WERI-Rb-1 (cell line): ENCODE data around the gene AFAP1.

ENCODE experiments used
- DNase-seq: peaks from one replicate; pipeline ENCODE4 v3.0.0-alpha.2; 2020
- H3K27ac ChIP-seq: fragments of 250-450 bp; sonication (Bioruptor Pico); 2 replicates; pipeline ENCODE4 v1.5.1; 2020; ENCODE audit warnings: mild to moderate bottlenecking, moderate library complexity
- H3K27me3 ChIP-seq: fragments of 250-450 bp; sonication (Bioruptor Pico); 2 replicates; pipeline ENCODE4 v1.5.1; 2021; ENCODE audit warnings: mild to moderate bottlenecking, low read depth, moderate library complexity; ENCODE audit not compliant: insufficient read depth, severe bottlenecking
- H3K36me3 ChIP-seq: fragments of 250-450 bp; sonication (Bioruptor Pico); 2 replicates; pipeline ENCODE4 v1.5.1; 2020; ENCODE audit warnings: mild to moderate bottlenecking, moderate library complexity
- H3K4me3 ChIP-seq: 2 replicates; pipeline ENCODE4 v1.5.1; 2011; ENCODE audit warnings: low read depth, mild to moderate bottlenecking, control low read depth, low read length
- H3K9me3 ChIP-seq: fragments of 250-450 bp; sonication (Bioruptor Pico); 2 replicates; pipeline ENCODE4 v1.5.1; 2021; ENCODE audit warnings: mild to moderate bottlenecking, moderate library complexity; ENCODE audit not compliant: severe bottlenecking
- TF ChIP-seq, protein P1 (sequence below): IDR thresholded peaks from 2 replicates; pipeline ENCODE4 v1.5.1; 2011; ENCODE audit warnings: low read depth, mild to moderate bottlenecking, control low read depth, inconsistent platforms, low read length

The AFAP1 gene

DNA sequence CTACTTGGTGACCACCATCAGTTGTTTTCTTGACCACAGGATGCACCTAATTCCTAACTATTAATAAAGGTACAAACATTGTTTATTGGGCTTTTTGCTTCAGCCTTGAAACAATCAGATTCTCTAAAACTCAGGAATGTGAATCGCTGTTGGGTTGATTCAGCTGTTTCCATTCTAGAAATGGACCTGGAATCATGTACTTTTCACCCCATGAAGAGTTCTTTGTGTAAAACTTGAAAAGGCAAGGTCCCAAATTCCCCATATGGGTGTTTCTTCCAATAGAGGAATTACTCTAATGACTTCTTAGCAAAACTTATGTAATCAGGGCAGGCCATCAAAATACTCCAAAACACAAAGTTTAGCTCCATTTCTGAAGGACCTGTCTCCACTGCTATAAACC lies 7.4 kb downstream of the AFAP1 start:
- Histone ChIP-seq H3K36me3 (peaks cover 4% of the 10 kb centered on the region; the same call in 1 of the 2 replicates), H3K9me3 (no peaks in the 10 kb centered on the region), H3K27me3 (no peaks in the 10 kb centered on the region), H3K27ac (no peak overlapping the region), H3K4me3 (no peak overlapping the region)
- TF ChIP-seq, protein P1, sequence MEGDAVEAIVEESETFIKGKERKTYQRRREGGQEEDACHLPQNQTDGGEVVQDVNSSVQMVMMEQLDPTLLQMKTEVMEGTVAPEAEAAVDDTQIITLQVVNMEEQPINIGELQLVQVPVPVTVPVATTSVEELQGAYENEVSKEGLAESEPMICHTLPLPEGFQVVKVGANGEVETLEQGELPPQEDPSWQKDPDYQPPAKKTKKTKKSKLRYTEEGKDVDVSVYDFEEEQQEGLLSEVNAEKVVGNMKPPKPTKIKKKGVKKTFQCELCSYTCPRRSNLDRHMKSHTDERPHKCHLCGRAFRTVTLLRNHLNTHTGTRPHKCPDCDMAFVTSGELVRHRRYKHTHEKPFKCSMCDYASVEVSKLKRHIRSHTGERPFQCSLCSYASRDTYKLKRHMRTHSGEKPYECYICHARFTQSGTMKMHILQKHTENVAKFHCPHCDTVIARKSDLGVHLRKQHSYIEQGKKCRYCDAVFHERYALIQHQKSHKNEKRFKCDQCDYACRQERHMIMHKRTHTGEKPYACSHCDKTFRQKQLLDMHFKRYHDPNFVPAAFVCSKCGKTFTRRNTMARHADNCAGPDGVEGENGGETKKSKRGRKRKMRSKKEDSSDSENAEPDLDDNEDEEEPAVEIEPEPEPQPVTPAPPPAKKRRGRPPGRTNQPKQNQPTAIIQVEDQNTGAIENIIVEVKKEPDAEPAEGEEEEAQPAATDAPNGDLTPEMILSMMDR = no peak
- DNase-seq = no peak

DNA sequence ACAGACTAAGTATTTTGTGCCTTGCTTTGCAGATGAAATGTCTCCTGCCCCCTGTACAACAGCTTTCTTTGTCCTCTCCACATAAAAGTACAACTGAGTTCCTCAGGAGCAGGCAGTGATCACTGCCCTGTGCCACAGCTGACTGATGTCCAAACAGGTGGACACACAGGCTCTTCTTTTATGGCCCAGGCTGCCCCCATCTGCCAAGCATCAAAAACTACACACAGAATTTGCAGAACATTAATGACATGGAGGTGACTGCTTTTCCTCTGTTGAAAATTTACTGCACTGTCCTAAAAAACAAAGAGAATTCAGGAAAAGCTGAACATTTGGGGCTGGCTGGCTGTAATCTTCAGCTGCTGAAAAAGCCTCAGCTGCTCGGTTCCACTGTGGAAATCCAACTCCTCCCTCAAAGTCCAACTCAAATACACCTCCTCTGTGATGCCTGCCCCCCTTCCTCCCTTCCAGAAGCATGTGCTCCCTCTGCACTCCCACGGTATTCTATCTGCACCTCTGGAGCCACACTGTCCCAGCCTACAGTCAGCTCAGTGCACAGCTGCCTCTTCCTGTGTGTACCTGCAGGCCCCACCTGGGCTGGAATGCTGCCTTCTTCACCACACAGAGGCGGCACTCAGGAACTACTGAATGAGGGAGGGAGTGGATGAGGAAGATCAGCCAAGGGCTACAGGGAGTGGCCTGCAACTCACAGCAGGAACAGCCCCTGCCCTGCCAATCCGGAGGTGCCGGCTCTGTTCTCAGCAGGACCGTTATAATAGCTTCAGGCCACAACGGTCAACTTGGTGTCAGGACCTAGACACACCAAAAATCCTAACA lies 10.3 kb downstream of the AFAP1 start:
- Histone ChIP-seq H3K9me3 (no peaks in the 10 kb centered on the region), H3K4me3 (no peak overlapping the region), H3K27ac (no peak overlapping the region), H3K36me3 (peaks cover 4% of the 10 kb centered on the region; the same call in 1 of the 2 replicates), H3K27me3 (no peaks in the 10 kb centered on the region)
- TF ChIP-seq, protein P1 = peak; percentile 71
- peak; percentile 73 for DNase-seq

DNA sequence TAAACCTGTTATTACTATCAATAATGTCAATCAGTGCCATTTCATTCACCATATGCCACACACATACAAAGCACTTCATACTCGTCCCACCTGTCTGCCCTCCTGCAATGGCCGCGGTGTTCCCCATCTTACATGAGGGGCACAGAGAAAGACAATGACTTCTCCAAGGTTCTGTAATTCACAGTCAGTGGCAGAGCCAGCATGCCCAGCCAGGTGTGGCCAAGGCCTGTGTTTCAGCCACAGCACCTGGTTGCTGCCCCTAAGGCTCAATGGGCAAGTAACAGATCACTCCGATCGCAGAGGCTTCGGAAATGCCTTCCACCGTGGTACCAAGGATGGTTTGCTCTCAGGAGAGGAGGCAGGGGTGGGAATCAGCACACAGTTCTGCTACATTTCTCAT lies 10.9 kb downstream of the AFAP1 start:
- H3K4me3 ChIP-seq = no peak overlapping the region
- H3K27me3 ChIP-seq = no peaks in the 10 kb centered on the region
- H3K27ac ChIP-seq = no peak overlapping the region
- H3K9me3 ChIP-seq = no peaks in the 10 kb centered on the region
- H3K36me3 ChIP-seq = peaks cover 2% of the 10 kb centered on the region; the same call in 1 of the 2 replicates
- no peak for DNase-seq
- TF ChIP-seq, protein P1 = no peak

DNA sequence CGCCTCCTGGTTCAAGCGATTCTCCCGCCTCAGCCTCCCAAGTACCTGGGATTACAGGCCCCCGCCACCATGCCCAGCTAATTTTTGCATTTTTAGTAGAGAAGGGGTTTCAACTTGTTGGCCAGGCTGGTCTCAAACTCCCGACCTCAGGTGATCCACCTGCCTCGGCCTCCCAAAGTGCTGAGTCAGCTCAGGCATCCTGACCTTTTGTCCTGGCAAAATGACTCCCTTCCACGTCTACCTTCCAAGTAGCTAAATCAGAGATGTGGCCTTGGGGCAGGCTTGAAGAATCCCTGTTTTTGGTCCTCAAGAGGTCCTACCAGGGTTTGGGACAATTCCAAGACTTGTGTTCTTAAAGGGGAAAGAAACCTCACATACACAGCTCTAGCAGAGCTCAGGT lies 12.8 kb downstream of the AFAP1 start:
- Histone ChIP-seq H3K27me3 (no peaks in the 10 kb centered on the region), H3K27ac (no peak overlapping the region), H3K36me3 (no peaks in the 10 kb centered on the region), H3K4me3 (no peak overlapping the region), H3K9me3 (no peaks in the 10 kb centered on the region)
- no peak for DNase-seq
- TF ChIP-seq, protein P1 = no peak

DNA sequence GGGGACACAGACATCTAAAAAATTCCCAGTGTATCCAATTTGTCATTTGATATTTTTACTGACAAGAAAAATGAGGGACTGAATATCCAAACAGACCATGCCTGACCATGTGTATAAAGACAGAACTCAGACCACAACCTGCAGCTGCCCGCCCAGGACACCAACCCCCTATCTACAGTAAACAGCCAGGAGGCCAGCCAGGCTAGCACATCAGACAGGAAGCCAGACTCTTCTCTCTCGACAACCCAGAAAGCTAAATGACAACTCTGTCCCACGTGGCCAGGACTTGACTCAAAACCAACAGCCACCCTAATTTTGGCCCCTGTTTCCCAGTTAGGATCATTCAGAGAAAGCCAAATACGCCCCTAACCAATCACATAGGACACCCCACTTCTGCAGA lies 15.1 kb downstream of the AFAP1 start:
- no peaks in the 10 kb centered on the region for H3K27me3 ChIP-seq
- DNase-seq = no peak
- H3K36me3 ChIP-seq = no peaks in the 10 kb centered on the region
- TF ChIP-seq, protein P1 = no peak
- no peaks in the 10 kb centered on the region for H3K9me3 ChIP-seq
- H3K4me3 ChIP-seq = no peak overlapping the region
- H3K27ac ChIP-seq = no peak overlapping the region
